ENCODE measurements around the gene H3-3A.

H3-3A gene

GRCh38 chr1:226110249-226111097, 48.0 kb downstream of the H3-3A start:
- in situ Hi-C loops (cut with HindIII; ENCODE audit: low sequenced_read_pairs) = no loop called here

- in situ Hi-C loops (cut with HindIII; ENCODE audit: low sequenced_read_pairs) = no loop called here
Measured at GRCh38 chr1:226111098-226111882, 48.8 kb downstream of the H3-3A start.

- in situ Hi-C loops (cut with HindIII; ENCODE audit: low sequenced_read_pairs) = no loop called here
Measured at GRCh38 chr1:226111883-226112261, 49.4 kb downstream of the H3-3A start.

GRCh38 chr1:226112626-226113025, 50.1 kb downstream of the H3-3A start:
- in situ Hi-C loops (cut with HindIII; ENCODE audit: low sequenced_read_pairs) = no loop called here

- in situ Hi-C loops (cut with HindIII; ENCODE audit: low sequenced_read_pairs) = no loop called here
Measured at GRCh38 chr1:226116673-226117072, 54.2 kb downstream of the H3-3A start.

GRCh38 chr1:226117330-226117729, 54.8 kb downstream of the H3-3A start:
- in situ Hi-C loops (cut with HindIII; ENCODE audit: low sequenced_read_pairs) = no loop called here

- in situ Hi-C loops (cut with HindIII; ENCODE audit: low sequenced_read_pairs) = no loop called here
Measured at GRCh38 chr1:226118357-226118756, 55.8 kb downstream of the H3-3A start.

- in situ Hi-C loops (cut with HindIII; ENCODE audit: low sequenced_read_pairs) = no loop called here
Measured at GRCh38 chr1:226119169-226119568, 56.7 kb downstream of the H3-3A start.

- in situ Hi-C loops (cut with HindIII; ENCODE audit: low sequenced_read_pairs) = no loop called here
Measured at GRCh38 chr1:226120398-226120797, 57.9 kb downstream of the H3-3A start.

GRCh38 chr1:226121049-226121586, 58.6 kb downstream of the H3-3A start:
- in situ Hi-C loops (cut with HindIII; ENCODE audit: low sequenced_read_pairs) = no loop called here

Measured in DLD1 (cell line).